ENCODE results near the gene GBX1.

GRCh38 chr7:151188252-151188542, 20.7 kb upstream of the GBX1 start:
- TF ChIP-seq CTCF (IDR thresholded peaks at IDR 0.05) (no peak), EP300 (IDR thresholded peaks at IDR 0.05) (no peak), POLR2AphosphoS5 (IDR thresholded peaks at IDR 0.05) (no peak), POLR2A (IDR thresholded peaks at IDR 0.05) (no peak)

Measured in suprapubic skin (tissue), 4 donors.